ENCODE measurements around the gene CEMIP.

Gene CEMIP, protein sequence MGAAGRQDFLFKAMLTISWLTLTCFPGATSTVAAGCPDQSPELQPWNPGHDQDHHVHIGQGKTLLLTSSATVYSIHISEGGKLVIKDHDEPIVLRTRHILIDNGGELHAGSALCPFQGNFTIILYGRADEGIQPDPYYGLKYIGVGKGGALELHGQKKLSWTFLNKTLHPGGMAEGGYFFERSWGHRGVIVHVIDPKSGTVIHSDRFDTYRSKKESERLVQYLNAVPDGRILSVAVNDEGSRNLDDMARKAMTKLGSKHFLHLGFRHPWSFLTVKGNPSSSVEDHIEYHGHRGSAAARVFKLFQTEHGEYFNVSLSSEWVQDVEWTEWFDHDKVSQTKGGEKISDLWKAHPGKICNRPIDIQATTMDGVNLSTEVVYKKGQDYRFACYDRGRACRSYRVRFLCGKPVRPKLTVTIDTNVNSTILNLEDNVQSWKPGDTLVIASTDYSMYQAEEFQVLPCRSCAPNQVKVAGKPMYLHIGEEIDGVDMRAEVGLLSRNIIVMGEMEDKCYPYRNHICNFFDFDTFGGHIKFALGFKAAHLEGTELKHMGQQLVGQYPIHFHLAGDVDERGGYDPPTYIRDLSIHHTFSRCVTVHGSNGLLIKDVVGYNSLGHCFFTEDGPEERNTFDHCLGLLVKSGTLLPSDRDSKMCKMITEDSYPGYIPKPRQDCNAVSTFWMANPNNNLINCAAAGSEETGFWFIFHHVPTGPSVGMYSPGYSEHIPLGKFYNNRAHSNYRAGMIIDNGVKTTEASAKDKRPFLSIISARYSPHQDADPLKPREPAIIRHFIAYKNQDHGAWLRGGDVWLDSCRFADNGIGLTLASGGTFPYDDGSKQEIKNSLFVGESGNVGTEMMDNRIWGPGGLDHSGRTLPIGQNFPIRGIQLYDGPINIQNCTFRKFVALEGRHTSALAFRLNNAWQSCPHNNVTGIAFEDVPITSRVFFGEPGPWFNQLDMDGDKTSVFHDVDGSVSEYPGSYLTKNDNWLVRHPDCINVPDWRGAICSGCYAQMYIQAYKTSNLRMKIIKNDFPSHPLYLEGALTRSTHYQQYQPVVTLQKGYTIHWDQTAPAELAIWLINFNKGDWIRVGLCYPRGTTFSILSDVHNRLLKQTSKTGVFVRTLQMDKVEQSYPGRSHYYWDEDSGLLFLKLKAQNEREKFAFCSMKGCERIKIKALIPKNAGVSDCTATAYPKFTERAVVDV (N-terminal part only)

DNA sequence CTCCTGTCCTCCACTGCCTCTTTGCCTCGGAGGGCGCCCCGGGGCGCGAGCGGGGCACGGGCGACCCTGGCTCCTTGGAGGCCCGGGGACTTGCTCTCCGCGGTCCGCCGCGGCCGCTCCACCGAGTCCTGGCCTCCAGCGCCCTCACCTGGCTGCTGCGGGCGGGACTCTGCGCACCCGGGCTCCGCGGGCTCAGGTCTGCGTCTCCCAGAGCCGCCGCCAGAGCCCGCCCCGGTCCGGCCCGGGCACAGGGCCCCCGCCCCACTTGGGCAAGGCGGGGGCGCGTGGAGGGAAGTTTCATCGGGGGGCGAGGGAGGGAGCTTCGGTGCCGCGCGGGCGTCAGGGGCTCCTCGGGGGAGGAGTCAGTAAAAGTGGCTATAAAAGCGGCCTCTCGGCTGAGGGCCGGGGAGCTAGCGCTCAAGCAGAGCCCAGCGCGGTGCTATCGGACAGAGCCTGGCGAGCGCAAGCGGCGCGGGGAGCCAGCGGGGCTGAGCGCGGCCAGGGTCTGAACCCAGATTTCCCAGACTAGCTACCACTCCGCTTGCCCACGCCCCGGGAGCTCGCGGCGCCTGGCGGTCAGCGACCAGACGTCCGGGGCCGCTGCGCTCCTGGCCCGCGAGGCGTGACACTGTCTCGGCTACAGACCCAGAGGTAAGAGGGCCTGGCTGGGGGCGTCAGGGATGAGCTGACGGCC lies at the start of gene CEMIP:
Gene CEMIP (plus strand): TSS at position 407 of the 694 bp plus-strand sequence. CDS start 94,510 bp downstream, outside the sequence.
- peak; percentile 37 to 91 (median 78) for DNase-seq
- intact Hi-C loops (cut with DNase I): loop anchor here (5.0 to 10.0 kb wide), 2 partner anchors 196 to 322 kb away; no protein-coding TSS in a partner anchor

DNA sequence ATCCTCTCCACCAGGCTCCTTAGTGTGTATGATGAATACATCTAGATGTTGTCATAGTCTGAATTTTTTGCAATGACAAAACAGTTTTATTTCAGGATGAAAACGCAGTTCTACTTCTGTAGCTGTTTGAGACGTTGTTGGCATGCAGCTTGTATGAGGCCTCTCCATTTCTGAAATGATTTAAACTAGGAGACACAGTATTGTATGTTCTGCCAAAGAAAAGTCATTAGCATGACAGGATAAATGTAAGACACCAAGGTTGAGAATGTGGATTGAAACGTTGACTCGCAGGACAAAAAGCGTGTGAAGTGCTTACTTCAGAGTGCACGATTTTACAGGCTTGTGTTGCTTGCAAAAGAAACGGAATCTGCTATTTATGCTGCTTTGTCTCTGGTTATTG lies 48.8 kb upstream of the CEMIP start:
- intact Hi-C loops (cut with DNase I): no loop called here
- no peak for DNase-seq

DNA sequence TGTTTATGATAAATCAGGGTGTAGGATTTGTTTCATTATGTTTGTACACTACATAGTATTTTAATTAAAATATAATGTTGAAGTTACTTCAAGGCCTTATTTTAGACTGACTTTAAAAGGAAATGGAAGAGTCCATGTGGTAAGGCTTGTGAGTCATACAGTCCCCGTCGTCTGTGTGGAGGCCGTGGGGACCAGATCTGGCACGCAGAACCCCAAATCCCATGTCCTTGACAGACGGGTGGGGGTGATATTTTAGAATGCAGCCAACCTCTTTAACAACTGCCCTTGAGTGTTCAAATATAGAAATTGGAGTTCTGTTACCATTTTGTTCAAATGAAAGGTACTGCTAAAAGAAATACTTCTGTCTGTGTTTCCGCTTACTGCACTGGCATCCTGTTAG lies 48.2 kb upstream of the CEMIP start:
- no peak for DNase-seq
- intact Hi-C loops (cut with DNase I): no loop called here

DNA sequence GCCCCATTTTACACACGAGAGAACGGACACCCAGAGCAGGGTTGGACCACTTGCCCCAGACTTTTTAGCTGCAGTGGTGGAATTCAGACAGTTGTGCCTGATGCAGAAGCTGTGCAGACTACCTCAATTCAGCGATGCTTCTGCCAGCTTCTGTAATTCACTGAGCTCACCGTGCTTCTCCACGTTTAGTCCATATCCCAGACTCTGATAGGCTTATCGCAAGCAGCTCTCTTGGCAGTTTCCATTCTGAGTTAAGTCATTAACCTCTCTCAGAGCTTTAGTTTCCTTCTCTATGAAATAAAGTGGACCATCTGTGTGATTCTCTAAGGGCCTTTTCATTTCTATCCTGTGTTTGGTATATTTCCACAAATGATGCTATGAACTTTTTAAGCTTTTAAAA lies 47.0 kb upstream of the CEMIP start:
- DNase-seq: no peak
- intact Hi-C loops (cut with DNase I): no loop called here

DNA sequence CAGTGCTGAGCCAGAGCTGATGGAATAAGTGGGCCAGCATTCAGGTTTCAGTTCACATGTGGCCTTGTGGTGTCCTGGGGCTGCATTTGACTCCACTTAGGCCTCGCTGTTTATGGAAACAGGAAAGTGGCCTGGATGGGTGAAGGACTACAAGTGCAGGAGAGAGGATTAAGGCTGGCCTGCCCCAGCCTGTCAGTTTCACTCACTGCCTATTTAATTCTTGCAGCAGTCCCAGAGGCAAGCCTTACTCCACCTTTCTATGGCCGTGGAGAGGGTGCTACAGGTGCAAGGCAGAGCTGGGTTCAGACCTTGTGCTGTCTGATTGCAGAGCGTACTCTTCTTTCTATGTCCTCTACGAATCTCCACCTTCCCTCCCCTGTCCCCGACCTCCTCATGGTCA lies 46.4 kb upstream of the CEMIP start:
- DNase-seq: no peak
- intact Hi-C loops (cut with DNase I): no loop called here

DNA sequence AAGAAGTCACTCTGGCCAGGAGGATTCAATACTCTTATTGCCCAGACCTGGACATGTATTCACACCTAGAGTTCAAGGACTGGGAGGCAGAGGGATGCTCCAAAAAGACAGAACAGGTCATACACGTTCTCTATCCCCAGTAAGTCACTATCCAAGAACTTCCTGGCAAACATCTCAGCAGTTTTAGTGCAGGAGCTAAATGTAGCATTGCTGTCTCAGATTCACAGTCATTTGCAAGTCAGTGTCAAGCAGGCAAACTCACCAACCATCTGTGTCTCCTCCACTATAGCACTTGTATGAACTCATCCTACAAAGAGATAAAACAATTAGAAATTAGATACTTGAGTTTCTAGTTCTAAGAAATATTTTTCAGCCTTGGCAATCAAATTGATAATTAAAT lies 45.7 kb upstream of the CEMIP start:
- intact Hi-C loops (cut with DNase I): no loop called here
- DNase-seq: peak in 2 of 42 donors; percentile 42 to 45

DNA sequence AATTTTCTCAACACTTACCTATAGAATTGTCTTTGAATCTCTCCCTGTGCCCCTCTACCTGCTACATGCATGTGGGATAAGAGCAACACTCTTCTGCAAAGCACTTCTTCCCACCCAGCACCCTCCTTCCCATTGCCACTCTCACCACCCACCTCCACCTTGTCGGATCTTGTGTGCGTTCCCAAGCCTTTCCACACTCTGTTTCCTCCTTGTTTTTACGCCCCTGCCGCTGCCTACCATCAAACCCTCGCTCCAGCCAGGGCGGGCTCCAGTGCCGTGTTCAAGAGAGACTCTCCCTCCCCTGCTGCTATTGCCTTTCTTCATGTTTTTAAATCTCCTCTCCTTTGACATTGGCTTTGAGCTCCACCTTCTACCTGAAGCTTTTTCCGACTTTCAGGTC lies 43.8 kb upstream of the CEMIP start:
- DNase-seq: peak in 20 of 42 donors; percentile 17 to 70 (median 36)
- intact Hi-C loops (cut with DNase I): no loop called here

DNA sequence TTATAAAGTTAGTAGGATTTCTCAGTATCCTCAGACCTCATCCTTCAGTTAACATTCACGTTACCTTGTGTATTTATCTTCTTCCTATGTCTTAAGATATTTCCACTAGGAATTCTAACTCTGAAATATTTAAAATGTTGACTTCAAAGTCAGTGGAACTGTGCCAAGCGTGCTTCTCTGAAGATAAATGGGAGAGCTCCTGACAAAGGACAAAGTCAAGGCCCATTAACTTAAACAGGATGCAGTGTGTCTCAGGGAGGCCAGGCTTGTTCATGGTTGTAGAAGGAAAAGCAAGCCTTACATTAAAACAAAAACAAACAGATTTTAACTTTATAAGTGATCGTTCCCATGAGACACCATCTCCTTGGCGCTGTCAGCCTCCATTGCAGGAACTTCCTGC lies 42.6 kb upstream of the CEMIP start:
- no peak for DNase-seq

DNA sequence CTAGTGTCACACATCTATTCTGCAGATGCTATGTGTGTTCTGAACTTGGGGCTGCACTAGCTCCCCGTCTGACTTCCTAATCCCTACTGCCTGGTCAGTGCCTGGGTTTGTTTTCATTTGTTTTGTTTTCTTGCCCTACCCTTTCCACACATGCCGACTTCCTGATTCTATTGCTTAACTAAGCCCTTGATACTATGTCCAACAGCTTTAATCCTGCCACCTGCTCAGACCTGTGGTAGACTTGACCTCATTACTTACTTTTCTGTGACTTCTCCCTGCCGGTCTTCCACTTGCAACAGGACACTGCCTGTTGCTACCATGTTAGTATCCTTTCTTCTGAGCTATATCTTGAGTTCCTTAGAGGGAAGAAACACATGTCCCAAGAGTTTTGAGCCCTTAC lies 39.3 kb upstream of the CEMIP start:
- intact Hi-C loops (cut with DNase I): no loop called here

More for the DNA sequence above, 42.6 kb upstream of the CEMIP start:
- intact Hi-C loops (cut with DNase I): no loop called here

DNA sequence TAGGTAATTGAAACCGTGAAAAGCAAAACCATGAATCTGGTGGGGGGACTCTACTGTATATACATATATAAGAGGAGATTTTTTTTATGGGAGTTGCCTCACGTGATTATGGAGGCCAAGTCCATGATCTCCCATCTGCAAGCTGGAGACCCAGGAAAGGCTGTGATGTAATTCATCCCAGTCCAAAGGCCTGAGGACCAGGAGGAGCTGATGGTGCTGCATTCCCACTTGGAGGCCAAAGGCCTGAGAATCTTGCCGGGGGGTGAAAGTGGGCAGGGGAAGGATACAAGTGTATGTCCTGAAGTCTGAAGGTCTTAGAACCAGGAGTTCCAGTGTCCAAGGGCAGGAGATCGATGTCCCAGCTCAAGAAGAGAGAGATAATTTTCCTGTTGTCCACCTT lies 37.1 kb upstream of the CEMIP start:
- peak in 1 of 42 donors; percentile 8 for DNase-seq
- intact Hi-C loops (cut with DNase I): no loop called here

More for the DNA sequence above, 39.3 kb upstream of the CEMIP start:
- no peak for DNase-seq

DNA sequence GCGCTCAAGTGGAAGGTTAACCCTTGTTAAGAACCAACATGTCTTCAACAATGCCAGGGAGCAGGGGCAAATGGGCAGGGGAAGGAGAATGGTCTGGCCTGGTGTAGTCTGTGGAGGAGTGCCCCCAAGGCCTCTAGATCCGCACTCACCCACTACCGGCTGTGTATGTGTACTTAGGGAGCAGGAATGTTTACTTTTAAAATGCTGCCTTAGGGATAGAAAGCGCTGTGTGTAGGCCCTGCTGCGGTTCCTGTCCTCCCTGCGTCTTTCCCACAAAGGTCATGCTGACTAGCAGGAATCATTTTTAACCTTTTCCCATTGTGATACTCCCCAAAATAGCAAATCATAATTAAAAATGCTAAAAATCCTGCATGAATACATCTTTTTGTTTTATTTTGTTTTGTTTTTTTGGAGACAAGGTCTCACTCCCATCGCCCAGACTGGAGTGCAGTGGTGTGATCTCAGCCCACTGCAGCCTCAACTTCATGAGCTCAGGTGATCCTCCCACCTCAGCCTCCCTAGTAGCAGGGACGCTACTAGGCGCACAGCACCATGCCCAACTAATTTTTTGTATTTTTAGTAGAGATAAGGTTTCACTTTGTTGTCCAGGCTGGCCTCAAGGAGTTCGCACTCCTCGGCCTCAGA lies 35.9 kb upstream of the CEMIP start:
- intact Hi-C loops (cut with DNase I): no loop called here
- DNase-seq: no peak

DNA sequence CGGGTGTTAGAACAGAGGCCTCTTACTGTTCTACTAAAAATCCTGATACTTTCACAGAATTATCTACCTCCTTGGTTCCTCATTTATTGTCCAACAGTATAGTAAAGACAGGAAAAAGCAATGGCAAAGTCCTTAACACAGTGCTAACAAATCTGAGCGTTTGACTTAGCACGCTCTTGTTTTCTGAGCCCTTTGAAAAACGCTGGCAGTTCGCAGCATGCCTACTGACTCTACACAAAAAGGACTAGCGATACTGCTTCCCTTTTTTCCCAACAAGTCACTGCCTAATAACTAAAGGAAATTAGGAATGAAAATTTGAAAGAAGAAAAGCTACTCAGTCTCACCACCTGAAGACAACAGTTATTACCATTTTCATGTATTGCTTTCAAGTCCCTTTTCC lies 34.8 kb upstream of the CEMIP start:
- intact Hi-C loops (cut with DNase I): no loop called here
- peak in 2 of 42 donors; percentile 35 to 43 for DNase-seq

DNA sequence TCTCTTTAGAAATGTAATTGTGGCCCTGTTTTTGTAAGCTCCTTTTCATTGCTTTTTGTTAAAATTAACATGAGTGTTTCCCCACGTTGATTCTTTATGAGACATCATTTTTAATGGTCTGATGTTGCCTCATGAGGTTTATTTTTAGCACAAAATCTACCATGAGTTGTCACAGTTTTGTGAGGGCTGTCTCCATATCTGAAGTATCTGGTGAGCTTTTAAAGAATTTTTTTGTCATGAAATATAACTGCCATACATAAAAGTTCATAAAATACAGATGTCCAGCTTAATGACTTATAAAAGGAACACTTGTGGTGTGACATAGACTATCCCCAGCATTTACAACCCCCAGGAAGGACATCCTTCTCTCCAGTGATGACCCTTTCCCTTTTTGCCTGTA lies 34.3 kb upstream of the CEMIP start:
- DNase-seq: no peak
- intact Hi-C loops (cut with DNase I): no loop called here

DNA sequence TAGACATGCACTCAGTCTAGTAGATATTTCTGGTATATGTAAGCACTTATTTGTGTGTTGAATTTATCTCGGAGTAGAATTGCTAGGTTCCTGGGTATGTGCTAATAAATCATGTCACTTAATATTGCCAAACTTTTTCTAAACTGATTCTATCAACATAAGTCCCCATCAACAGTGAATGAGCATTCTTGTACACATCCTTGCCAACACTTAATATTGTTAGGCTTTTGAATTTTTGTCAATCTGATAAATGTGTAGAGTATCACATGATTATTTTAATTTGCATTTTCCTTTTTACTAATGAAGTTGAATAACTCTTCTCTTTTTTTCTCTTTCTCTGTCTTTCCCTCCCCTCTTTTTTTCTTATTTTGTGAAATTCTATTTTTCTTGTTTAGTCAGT lies 33.3 kb upstream of the CEMIP start:
- intact Hi-C loops (cut with DNase I): no loop called here
- DNase-seq: no peak

DNA sequence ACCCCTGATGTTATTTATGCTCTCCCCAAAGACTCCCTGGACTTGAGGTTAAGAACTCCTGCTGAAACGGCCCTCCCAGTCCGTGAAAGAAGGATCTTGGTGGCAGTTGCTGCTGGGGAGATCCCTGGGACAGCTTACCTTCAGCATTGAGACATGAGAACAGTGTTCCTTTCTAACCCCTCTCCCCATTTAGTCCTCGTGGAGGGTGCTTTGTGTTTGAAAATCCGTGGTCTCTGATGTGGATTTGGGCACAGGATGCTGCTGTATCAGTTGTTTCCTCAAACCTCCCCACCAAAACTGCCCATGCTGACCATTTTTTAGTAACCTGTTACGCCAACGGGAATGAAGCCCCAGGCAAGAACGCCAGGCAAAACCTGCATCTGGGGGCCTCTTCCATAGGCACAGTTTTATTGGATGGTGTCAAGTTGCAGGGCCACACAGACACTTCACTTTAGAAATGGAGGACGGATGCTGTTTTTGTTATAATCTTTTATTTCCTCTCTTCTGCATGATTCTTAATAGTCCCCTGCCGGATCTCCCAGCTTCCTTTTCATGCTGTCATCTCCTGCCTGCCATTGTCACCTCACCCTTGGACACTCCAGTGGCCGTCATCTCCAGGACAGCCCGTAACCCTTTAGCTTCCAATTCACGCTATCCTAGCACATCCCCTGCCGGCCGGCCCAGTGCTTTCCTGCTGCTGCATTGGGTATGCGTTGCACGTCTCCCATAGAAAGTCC lies 31.7 kb upstream of the CEMIP start:
- intact Hi-C loops (cut with DNase I): no loop called here
- DNase-seq: no peak

DNA sequence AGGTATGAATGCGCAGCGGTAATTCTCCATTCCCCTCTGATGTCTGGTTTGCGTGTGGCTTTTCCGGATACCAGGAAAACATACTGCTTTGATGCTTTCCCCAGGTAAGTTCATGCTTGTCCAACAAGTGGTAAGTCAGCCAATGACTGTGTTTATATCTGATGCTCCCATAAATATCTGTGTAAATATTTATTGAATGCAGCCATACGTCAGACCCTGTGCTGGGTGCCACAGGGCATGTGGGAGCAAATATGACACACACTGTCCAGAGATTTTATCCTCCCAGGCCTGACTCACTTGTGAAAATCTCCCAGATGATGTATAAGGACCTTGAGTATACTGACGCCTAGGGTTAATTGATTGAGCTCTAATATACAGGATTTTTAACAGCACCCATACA lies 29.6 kb upstream of the CEMIP start:
- no peak for DNase-seq
- intact Hi-C loops (cut with DNase I): no loop called here

DNA sequence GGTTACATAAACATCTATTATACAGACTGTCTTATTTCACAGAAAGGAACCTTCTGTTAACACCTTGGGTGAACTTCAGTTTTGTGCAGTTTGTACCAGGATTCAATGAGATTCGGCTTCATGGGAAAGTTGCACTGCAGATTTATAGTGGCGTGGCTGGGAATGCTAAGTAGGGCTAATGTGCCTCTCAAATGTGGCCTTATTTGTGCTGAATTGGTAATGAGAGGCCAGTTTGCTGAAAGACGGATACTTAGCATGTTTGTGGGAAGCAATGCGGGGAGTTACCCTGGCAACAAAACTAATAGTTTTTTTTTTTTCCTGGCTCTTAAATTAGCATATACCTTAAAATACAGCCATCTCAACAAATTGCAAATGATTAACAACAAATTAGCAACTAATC lies 28.6 kb upstream of the CEMIP start:
- intact Hi-C loops (cut with DNase I): no loop called here
- DNase-seq: peak in 5 of 42 donors; percentile 16 to 61 (median 25)

DNA sequence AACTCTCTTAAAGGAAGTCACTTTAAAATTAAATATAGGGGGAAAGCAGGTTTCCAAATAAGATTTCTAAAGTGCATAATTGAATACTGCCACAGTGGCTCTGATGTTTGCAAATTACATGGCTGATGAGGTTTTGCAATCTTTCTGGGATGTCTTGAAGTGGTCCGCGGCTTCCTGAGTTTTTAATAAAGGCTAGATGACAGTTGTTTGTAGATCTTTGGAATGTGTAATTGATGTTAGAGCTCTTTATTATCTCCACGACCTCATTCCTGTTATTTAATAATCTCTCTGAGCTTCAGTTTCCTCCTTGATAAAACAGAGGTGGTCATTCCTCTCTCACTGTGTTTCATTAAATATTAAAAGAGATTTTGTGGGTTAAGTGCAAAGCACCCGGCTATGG lies 27.0 kb upstream of the CEMIP start:
- DNase-seq: no peak
- intact Hi-C loops (cut with DNase I): no loop called here
